Mesendoderm (in vitro differentiated cells): ENCODE data around the gene CABP4.

Source experiments
- DNase-seq: peaks from one replicate; pipeline ENCODE4 v3.0.0; 2013
- H2AK5ac ChIP-seq: 2 replicates; pipeline ENCODE4 v1.6.1; 2013; ENCODE audit warnings: low read length, inconsistent platforms
- H2BK120ac ChIP-seq: 2 replicates; pipeline ENCODE4 v1.6.1; 2013; ENCODE audit warnings: low read depth, mild to moderate bottlenecking, low read length, moderate library complexity, mixed read lengths
- H2BK15ac ChIP-seq: replicated peaks from 2 replicates; pipeline ENCODE4 v1.6.1; 2013; ENCODE audit warnings: low read depth, mild to moderate bottlenecking, moderate library complexity
- H2BK5ac ChIP-seq: 2 replicates; pipeline ENCODE4 v1.6.1; 2013; ENCODE audit warnings: low read length, inconsistent platforms
- H3K18ac ChIP-seq: 2 replicates; pipeline ENCODE4 v1.6.1; 2013; ENCODE audit warnings: mild to moderate bottlenecking, low read length, mixed read lengths
- H3K23ac ChIP-seq: one replicate; pipeline ENCODE4 v1.6.1; 2013; ENCODE audit warnings: low read length
- H3K27ac ChIP-seq: 2 replicates; pipeline ENCODE4 v1.5.1; 2013; ENCODE audit warnings: low read depth, mild to moderate bottlenecking, inconsistent platforms, low read length, moderate library complexity
- H3K27me3 ChIP-seq: 2 replicates; pipeline ENCODE4 v1.6.1; 2013; ENCODE audit warnings: low read length, control low read depth, mild to moderate bottlenecking, inconsistent platforms; ENCODE audit not compliant: insufficient read depth, poor library complexity
- H3K36me3 ChIP-seq: 2 replicates; pipeline ENCODE4 v1.6.1; 2013; ENCODE audit warnings: low read length, inconsistent platforms; ENCODE audit not compliant: control insufficient read depth, insufficient read depth
- H3K4ac ChIP-seq: one replicate; pipeline ENCODE4 v1.6.1; 2013; ENCODE audit warnings: low read depth, mild to moderate bottlenecking, low read length, moderate library complexity
- H3K4me1 ChIP-seq: 2 replicates; pipeline ENCODE4 v1.6.1; 2013; ENCODE audit warnings: low read depth, low read length, inconsistent platforms; ENCODE audit not compliant: control insufficient read depth
- H3K4me2 ChIP-seq: 2 replicates; pipeline ENCODE4 v1.6.1; 2013; ENCODE audit warnings: low read length
- H3K4me3 ChIP-seq: 2 replicates; pipeline ENCODE4 v1.5.1; 2013; ENCODE audit warnings: mild to moderate bottlenecking, low read length
- H3K56ac ChIP-seq: one replicate; pipeline ENCODE4 v1.6.1; 2013; ENCODE audit warnings: low read length
- H3K79me1 ChIP-seq: 2 replicates; pipeline ENCODE4 v1.6.1; 2013; ENCODE audit warnings: low read length, inconsistent platforms
- H3K79me2 ChIP-seq: 2 replicates; pipeline ENCODE4 v1.6.1; 2013; ENCODE audit warnings: mild to moderate bottlenecking, low read length; ENCODE audit not compliant: control insufficient read depth, insufficient read depth
- H3K9ac ChIP-seq: 2 replicates; pipeline ENCODE4 v1.6.1; 2013; ENCODE audit warnings: low read length, inconsistent platforms
- H4K5ac ChIP-seq: one replicate; pipeline ENCODE4 v1.6.1; 2013; ENCODE audit warnings: low read length
- H4K8ac ChIP-seq: one replicate; pipeline ENCODE4 v1.6.1; 2013; ENCODE audit warnings: low read depth, mild to moderate bottlenecking, control low read depth, low read length, moderate library complexity
- WGBS: extraction: QIAGEN DNeasy Blood & Tissue Kit; methylation state at CpG from one replicate; pipeline ENCODE4 v1.1.7; 2013; ENCODE audit warnings: low lambda C conversion rate, missing lambda C conversion rate; ENCODE audit not compliant: insufficient coverage; ENCODE audit errors: extremely low coverage; 5-methylcytosine and 5-hydroxymethylcytosine counted together

Gene CABP4

DNA sequence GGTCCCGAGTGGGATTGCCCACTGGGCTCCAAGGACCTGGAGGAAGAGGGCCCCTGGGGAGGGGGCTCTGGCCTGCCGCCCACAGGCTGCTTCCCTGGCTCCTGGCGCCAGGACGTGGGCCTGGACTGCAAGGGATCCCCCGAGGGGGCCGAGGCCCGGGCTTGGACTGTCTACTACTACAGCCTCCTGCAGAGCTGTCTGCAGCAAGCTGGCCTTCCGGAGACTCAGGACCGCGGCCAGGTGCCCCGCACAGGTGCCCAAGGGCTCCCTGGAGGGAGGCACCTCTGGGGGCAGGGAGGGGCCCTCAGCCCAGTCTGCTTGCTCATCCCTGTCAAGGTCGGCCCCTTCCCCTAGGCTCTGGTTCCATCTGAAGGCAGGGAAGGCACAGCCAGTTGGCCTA lies 37.7 kb upstream of the CABP4 start:
- Histone ChIP-seq H3K4ac (no peak overlapping the region), H3K79me1 (no peaks in the 10 kb centered on the region), H4K5ac (no peak overlapping the region), H2BK120ac (no peak overlapping the region), H3K79me2 (no peaks in the 10 kb centered on the region), H3K18ac (no peak overlapping the region), H2BK5ac (no peak overlapping the region), H4K8ac (no peak overlapping the region), H2AK5ac (no peak overlapping the region), H2BK15ac (no peak overlapping the region), H3K27me3 (no peaks in the 10 kb centered on the region), H3K4me3 (no peak overlapping the region), H3K9ac (no peak overlapping the region), H3K4me2 (no peak overlapping the region), H3K23ac (no peak overlapping the region), H3K56ac (no peak overlapping the region), H3K36me3 (no peaks in the 10 kb centered on the region), H3K4me1 (no peaks in the 10 kb centered on the region), H3K27ac (no peak overlapping the region)
- no peak for DNase-seq
- no CpG with 5 or more reads among the region's 12 CpGs for WGBS

DNA sequence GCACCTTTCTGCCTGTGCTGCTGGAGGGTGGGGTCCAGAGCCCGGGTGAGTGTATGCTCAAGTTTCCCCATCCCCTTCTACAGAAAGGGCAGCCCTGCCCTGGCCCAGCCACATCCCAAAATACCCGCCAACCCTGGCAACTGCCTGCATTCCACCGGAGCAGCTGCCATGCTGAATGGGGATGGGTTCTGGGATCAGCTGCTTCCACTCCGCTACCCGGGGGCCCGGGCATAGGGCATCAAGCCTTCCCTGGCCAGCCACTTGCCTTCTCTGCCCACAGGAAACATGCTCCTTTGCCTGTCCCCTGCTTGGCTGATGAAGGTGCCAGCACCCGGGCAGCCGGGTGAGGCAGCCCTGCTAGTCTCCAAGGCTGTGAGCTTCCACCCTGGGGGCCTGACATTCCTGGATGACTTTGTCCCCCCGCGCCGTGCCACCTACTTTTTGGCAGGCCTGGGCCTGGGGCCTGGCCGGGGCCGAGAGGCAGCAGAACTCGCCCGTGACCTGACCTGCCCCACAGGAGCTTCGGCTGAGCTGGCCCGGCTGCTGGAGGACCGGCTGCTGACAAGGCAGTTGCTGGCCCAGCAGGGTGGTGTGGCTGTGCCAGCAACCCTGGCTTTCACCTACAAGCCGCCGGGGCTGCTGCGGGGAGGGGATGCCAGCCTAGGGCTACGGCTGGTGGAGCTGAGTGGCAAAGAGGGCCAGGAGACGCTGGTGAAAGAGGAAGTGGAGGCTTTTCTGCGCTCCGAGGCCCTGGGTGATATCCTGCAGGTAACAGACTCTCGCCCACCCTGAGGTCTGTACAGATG lies 36.5 kb upstream of the CABP4 start:
- Histone ChIP-seq H3K4me1 (no peaks in the 10 kb centered on the region), H3K27ac (no peak overlapping the region), H2BK15ac (no peak overlapping the region), H3K4me2 (no peak overlapping the region), H3K9ac (no peak overlapping the region), H3K18ac (no peak overlapping the region), H2BK120ac (no peak overlapping the region), H4K8ac (no peak overlapping the region), H3K56ac (no peak overlapping the region), H3K79me2 (no peaks in the 10 kb centered on the region), H3K79me1 (no peaks in the 10 kb centered on the region), H3K4ac (no peak overlapping the region), H3K4me3 (no peak overlapping the region), H3K23ac (no peak overlapping the region), H2BK5ac (no peak overlapping the region), H4K5ac (no peak overlapping the region), H2AK5ac (no peak overlapping the region), H3K27me3 (no peaks in the 10 kb centered on the region), H3K36me3 (no peaks in the 10 kb centered on the region)
- no CpG with 5 or more reads among the region's 26 CpGs for WGBS
- no peak for DNase-seq

DNA sequence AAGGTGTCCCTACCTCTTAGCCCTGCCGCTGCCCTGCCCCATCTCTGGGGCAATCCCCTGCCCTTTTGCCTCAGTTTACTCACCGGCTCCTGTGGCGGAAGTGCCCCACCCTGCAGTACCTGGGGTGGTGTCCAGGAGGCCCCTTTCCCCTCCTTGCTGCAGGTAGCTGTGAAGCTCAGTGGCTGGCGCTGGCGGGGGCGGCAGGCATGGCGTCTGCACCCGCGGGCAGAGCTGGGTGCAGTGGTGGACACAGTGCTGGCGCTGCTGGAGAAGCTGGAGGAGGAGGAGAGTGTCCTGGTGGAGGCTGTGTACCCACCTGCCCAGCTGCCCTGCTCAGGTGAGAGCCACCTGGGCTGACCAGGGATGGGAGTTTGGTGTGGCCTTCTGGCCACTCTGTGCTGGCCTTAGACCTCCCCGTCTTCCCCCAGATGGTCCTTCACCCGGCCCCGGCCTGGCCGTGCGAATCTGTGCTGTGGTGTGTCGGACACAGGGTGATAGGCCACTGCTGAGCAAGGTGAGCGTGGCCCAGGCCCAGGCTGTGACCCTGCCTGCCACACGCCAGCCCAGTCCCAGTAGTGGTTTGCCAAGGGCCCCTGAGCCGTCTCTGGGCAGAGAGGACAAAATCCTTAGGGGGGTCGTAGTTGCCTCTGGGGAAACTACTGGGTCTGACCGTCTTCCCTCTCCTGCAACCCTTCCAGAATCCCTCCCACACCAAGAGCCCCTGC lies 35.7 kb upstream of the CABP4 start:
- Histone ChIP-seq H4K5ac (no peak overlapping the region), H2BK120ac (no peak overlapping the region), H3K4me3 (no peak overlapping the region), H3K27me3 (no peaks in the 10 kb centered on the region), H3K23ac (no peak overlapping the region), H2BK5ac (no peak overlapping the region), H3K18ac (no peak overlapping the region), H3K36me3 (no peaks in the 10 kb centered on the region), H3K4ac (no peak overlapping the region), H3K27ac (no peak overlapping the region), H3K56ac (peak overlapping the region; percentile 95), H2BK15ac (no peak overlapping the region), H3K4me1 (no peaks in the 10 kb centered on the region), H3K79me1 (no peaks in the 10 kb centered on the region), H3K9ac (no peak overlapping the region), H3K4me2 (no peak overlapping the region), H2AK5ac (no peak overlapping the region), H4K8ac (no peak overlapping the region), H3K79me2 (no peaks in the 10 kb centered on the region)
- no peak for DNase-seq
- no CpG with 5 or more reads among the region's 21 CpGs for WGBS

DNA sequence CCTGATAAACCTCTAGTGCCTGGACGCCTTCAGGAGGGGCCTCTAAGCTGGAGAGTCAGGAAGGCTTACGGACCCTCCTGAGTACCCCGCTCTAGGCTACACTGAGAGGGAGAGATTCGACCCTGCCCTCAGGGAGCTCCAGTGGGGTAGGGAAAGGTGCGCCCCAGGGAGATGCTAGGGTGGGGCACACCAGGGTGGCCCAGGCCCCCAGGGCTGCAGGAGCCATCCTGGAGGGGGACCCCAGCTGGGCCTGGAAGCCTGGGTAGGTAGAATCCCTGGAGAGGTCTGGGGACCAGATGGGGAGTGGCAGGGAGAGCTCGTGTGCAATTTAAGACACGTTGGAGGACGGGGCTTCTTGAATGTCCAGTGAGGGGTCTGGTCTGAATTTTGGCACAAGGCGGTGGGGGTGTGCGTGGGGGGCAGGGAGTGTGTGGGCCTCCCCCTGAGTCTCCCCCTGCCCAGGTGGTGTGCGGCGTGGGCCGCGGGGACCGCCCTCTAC lies 35.0 kb upstream of the CABP4 start:
- Histone ChIP-seq H3K27me3 (no peaks in the 10 kb centered on the region), H4K8ac (no peak overlapping the region), H3K36me3 (no peaks in the 10 kb centered on the region), H3K56ac (peak overlapping the region; percentile 95), H3K18ac (peak overlapping the region; percentile 9), H3K9ac (peak overlapping the region; percentile 92), H3K27ac (no peak overlapping the region), H3K4me3 (no peak overlapping the region), H3K4ac (no peak overlapping the region), H3K4me2 (peak overlapping the region; percentile 91), H2AK5ac (no peak overlapping the region), H3K79me1 (no peaks in the 10 kb centered on the region), H3K4me1 (no peaks in the 10 kb centered on the region), H3K23ac (no peak overlapping the region), H2BK5ac (no peak overlapping the region), H2BK15ac (no peak overlapping the region), H4K5ac (no peak overlapping the region), H3K79me2 (no peaks in the 10 kb centered on the region), H2BK120ac (no peak overlapping the region)
- no peak for DNase-seq
- WGBS = no CpG with 5 or more reads among the region's 15 CpGs

DNA sequence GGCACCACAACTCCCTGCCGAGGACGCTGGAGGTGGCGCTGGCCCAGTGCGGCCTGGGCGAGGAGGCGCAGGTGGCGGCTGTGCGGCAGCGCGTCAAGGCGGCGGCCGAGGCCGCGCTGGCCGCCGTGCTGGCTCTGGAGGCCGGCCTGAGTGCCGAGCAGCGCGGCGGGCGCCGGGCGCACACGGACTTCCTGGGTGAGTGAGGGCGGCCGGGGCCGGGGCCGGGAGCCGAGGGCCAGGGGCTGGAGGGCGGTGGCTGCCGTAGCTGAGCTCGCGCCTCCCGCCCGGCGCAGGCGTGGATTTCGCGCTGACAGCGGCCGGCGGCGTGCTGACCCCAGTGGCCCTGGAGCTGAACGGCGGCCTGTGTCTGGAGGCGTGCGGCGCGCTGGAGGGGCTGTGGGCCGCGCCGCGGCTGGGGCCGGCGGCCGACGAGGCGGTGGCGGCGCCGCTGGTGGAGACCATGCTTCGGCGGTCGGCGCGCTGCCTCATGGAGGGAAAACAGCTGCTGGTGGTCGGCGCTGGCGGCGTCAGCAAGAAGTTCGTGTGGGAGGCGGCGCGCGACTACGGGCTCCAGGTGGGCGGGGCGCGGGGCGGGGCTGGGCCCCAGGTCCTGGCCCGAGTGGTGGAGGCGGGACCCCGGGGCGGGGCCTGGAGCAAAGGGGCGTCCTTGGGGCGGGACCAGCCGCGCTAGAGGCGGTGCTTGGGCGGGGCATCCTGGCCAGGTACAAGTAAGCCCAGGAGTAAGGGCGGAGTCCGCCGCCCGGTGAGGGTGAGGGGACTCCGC lies 34.3 kb upstream of the CABP4 start:
- H3K18ac ChIP-seq = peak overlapping the region; percentile 9
- WGBS = no CpG with 5 or more reads among the region's 97 CpGs
- peak overlapping the region; percentile 38 for H3K4me3 ChIP-seq
- H3K4me2 ChIP-seq = peak overlapping the region; percentile 91
- no peak overlapping the region for H3K23ac ChIP-seq
- H2AK5ac ChIP-seq = no peak overlapping the region
- no peak overlapping the region for H3K4ac ChIP-seq
- peak overlapping the region; percentile 51 for H3K27ac ChIP-seq
- no peaks in the 10 kb centered on the region for H3K36me3 ChIP-seq
- no peak overlapping the region for H2BK5ac ChIP-seq
- no peak overlapping the region for H2BK120ac ChIP-seq
- no peaks in the 10 kb centered on the region for H3K79me1 ChIP-seq
- H4K8ac ChIP-seq = no peak overlapping the region
- no peaks in the 10 kb centered on the region for H3K79me2 ChIP-seq
- no peak overlapping the region for H4K5ac ChIP-seq
- H3K27me3 ChIP-seq = no peaks in the 10 kb centered on the region
- H3K9ac ChIP-seq = peak overlapping the region; percentile 92
- H2BK15ac ChIP-seq = no peak overlapping the region
- DNase-seq = peak; percentile 97
- H3K56ac ChIP-seq = peak overlapping the region; percentile 95
- H3K4me1 ChIP-seq = no peaks in the 10 kb centered on the region
